T-helper 2 cell treated with Interferon-gamma antibody and Interleukin-4, amounts not matched to agents 5 μg/mL and 100 μg/mL, for 36 hours (primary cell): ENCODE measurements around the gene NUPR2.
"Not testable (repeated sequence)": the region's sequence is repeated elsewhere in the genome, so short reads cannot be mapped to it uniquely, and the experiment has no call there.

ENCODE experiments used
- DNase-seq: peaks from one replicate; pipeline ENCODE4 v3.0.0; 2021; ENCODE audit warnings: low spot score
- H3K27ac Mint-ChIP-seq: one replicate; pipeline ENCODE4 v1.8.0; 2021; ENCODE audit warnings: mild to moderate bottlenecking, mixed read lengths
- H3K27me3 Mint-ChIP-seq: one replicate; pipeline ENCODE4 v1.8.0; 2021; ENCODE audit warnings: low read depth, mixed read lengths
- H3K36me3 Mint-ChIP-seq: one replicate; pipeline ENCODE4 v1.8.0; 2021; ENCODE audit warnings: low read depth, mixed read lengths
- H3K4me1 Mint-ChIP-seq: one replicate; pipeline ENCODE4 v1.8.0; 2021; ENCODE audit warnings: low read depth, mixed read lengths
- H3K4me3 Mint-ChIP-seq: one replicate; pipeline ENCODE4 v1.8.0; 2022; ENCODE audit warnings: mild to moderate bottlenecking, moderate library complexity, mixed read lengths
- H3K9me3 Mint-ChIP-seq: one replicate; pipeline ENCODE4 v1.8.0; 2021; ENCODE audit warnings: mixed read lengths

The NUPR2 gene

GRCh38 chr7:56115852-56116538, at the start of gene NUPR2:
Gene NUPR2 (minus strand): TSS chr7:56116417. CDS start chr7:56116314, 103 bp downstream.
- no peaks in the 10 kb centered on the region for H3K4me1 Mint-ChIP-seq
- H3K27me3 Mint-ChIP-seq, result peaks cover 6% of the 10 kb centered on the region
- H3K4me3 Mint-ChIP-seq, result no peak within 1 kb of the TSS
- no peak for DNase-seq
- no peak within 1 kb of the TSS for H3K27ac Mint-ChIP-seq
- no peaks in the 10 kb centered on the region for H3K36me3 Mint-ChIP-seq
- no peaks in the 10 kb centered on the region for H3K9me3 Mint-ChIP-seq

GRCh38 chr7:56157238-56157790, 41.1 kb upstream of the NUPR2 start:
- no peak for DNase-seq
- H3K4me1 Mint-ChIP-seq, result no peaks in the 10 kb centered on the region
- H3K9me3 Mint-ChIP-seq, result peaks cover 36% of the 10 kb centered on the region
- H3K36me3 Mint-ChIP-seq, result no peaks in the 10 kb centered on the region
- H3K4me3 Mint-ChIP-seq, result no peak overlapping the region
- no peak overlapping the region for H3K27ac Mint-ChIP-seq
- no peaks in the 10 kb centered on the region for H3K27me3 Mint-ChIP-seq

GRCh38 chr7:56131062-56131461, 14.8 kb upstream of the NUPR2 start:
- not testable (repeated sequence) for H3K27ac Mint-ChIP-seq, H3K9me3 Mint-ChIP-seq, H3K4me1 Mint-ChIP-seq, H3K27me3 Mint-ChIP-seq, H3K36me3 Mint-ChIP-seq, DNase-seq, H3K4me3 Mint-ChIP-seq

- Mint-ChIP-seq H3K4me1 (no peaks in the 10 kb centered on the region), H3K27ac (no peak overlapping the region), H3K4me3 (no peak overlapping the region), H3K36me3 (no peaks in the 10 kb centered on the region), H3K9me3 (no peaks in the 10 kb centered on the region), H3K27me3 (no peaks in the 10 kb centered on the region)
- DNase-seq, result no peak
Measured at GRCh38 chr7:56127241-56127975, 11.2 kb upstream of the NUPR2 start.

GRCh38 chr7:56125831-56126230, 9.6 kb upstream of the NUPR2 start:
- no peaks in the 10 kb centered on the region for H3K36me3 Mint-ChIP-seq
- H3K4me1 Mint-ChIP-seq, result no peaks in the 10 kb centered on the region
- DNase-seq, result no peak
- no peak overlapping the region for H3K4me3 Mint-ChIP-seq
- H3K27ac Mint-ChIP-seq, result no peak overlapping the region
- no peaks in the 10 kb centered on the region for H3K9me3 Mint-ChIP-seq
- no peaks in the 10 kb centered on the region for H3K27me3 Mint-ChIP-seq

GRCh38 chr7:56124981-56125380, 8.8 kb upstream of the NUPR2 start:
- Mint-ChIP-seq H3K27me3 (no peaks in the 10 kb centered on the region), H3K9me3 (no peaks in the 10 kb centered on the region), H3K4me1 (no peaks in the 10 kb centered on the region), H3K4me3 (no peak overlapping the region), H3K27ac (no peak overlapping the region), H3K36me3 (no peaks in the 10 kb centered on the region)
- DNase-seq, result no peak

- Mint-ChIP-seq H3K36me3 (no peaks in the 10 kb centered on the region), H3K4me3 (no peak overlapping the region), H3K4me1 (no peaks in the 10 kb centered on the region), H3K27me3 (peaks cover 2% of the 10 kb centered on the region), H3K27ac (no peak overlapping the region), H3K9me3 (no peaks in the 10 kb centered on the region)
- DNase-seq, result no peak
Measured at GRCh38 chr7:56121440-56121839, 5.2 kb upstream of the NUPR2 start.

- not testable (repeated sequence) for H3K36me3 Mint-ChIP-seq, DNase-seq, H3K4me1 Mint-ChIP-seq, H3K27me3 Mint-ChIP-seq, H3K4me3 Mint-ChIP-seq, H3K27ac Mint-ChIP-seq, H3K9me3 Mint-ChIP-seq
Measured at GRCh38 chr7:56112244-56112643, 4.0 kb downstream of the NUPR2 start.

- H3K27me3 Mint-ChIP-seq, result peaks cover 3% of the 10 kb centered on the region
- H3K4me3 Mint-ChIP-seq, result no peak overlapping the region
- H3K27ac Mint-ChIP-seq, result no peak overlapping the region
- peaks cover 15% of the 10 kb centered on the region for H3K9me3 Mint-ChIP-seq
- no peak for DNase-seq
- peaks cover 19% of the 10 kb centered on the region for H3K36me3 Mint-ChIP-seq
- peaks cover 11% of the 10 kb centered on the region for H3K4me1 Mint-ChIP-seq
Measured at GRCh38 chr7:56110611-56111010, 5.6 kb downstream of the NUPR2 start.

- H3K9me3 Mint-ChIP-seq, result peaks cover 15% of the 10 kb centered on the region
- H3K4me3 Mint-ChIP-seq, result peak overlapping the region; percentile 99
- no peak for DNase-seq
- H3K27ac Mint-ChIP-seq, result peak overlapping the region; percentile 69
- peaks cover 18% of the 10 kb centered on the region for H3K4me1 Mint-ChIP-seq
- no peaks in the 10 kb centered on the region for H3K27me3 Mint-ChIP-seq
- peaks cover 33% of the 10 kb centered on the region for H3K36me3 Mint-ChIP-seq
Measured at GRCh38 chr7:56107954-56108258, 8.3 kb downstream of the NUPR2 start.

GRCh38 chr7:56106108-56107073, 9.8 kb downstream of the NUPR2 start, which contains the start of gene CHCHD2:
Gene CHCHD2 (minus strand): TSS chr7:56106476. CDS start chr7:56106413, 63 bp downstream.
- Mint-ChIP-seq H3K27me3 (no peaks in the 10 kb centered on the region), H3K27ac (peak within 1 kb of the TSS; percentile 98), H3K4me3 (peak within 1 kb of the TSS; percentile 99), H3K9me3 (peaks cover 15% of the 10 kb centered on the region), H3K4me1 (peaks cover 18% of the 10 kb centered on the region), H3K36me3 (peaks cover 40% of the 10 kb centered on the region)
- peak; percentile 95 for DNase-seq

GRCh38 chr7:56105508-56105907, 10.7 kb downstream of the NUPR2 start:
- peak overlapping the region; percentile 99 for H3K4me3 Mint-ChIP-seq
- no peaks in the 10 kb centered on the region for H3K27me3 Mint-ChIP-seq
- H3K4me1 Mint-ChIP-seq, result peaks cover 18% of the 10 kb centered on the region
- DNase-seq, result peak; percentile 9
- H3K27ac Mint-ChIP-seq, result peak overlapping the region; percentile 98
- H3K9me3 Mint-ChIP-seq, result peaks cover 15% of the 10 kb centered on the region
- peaks cover 49% of the 10 kb centered on the region for H3K36me3 Mint-ChIP-seq

- Mint-ChIP-seq H3K9me3 (peaks cover 15% of the 10 kb centered on the region), H3K36me3 (peaks cover 60% of the 10 kb centered on the region), H3K4me1 (peaks cover 18% of the 10 kb centered on the region), H3K4me3 (peak overlapping the region; percentile 99)
- not testable (repeated sequence) for H3K27me3 Mint-ChIP-seq, DNase-seq, H3K27ac Mint-ChIP-seq
Measured at GRCh38 chr7:56104138-56104537, 12.1 kb downstream of the NUPR2 start.
